ENCODE measurements around the gene BLTP2.

DNA sequence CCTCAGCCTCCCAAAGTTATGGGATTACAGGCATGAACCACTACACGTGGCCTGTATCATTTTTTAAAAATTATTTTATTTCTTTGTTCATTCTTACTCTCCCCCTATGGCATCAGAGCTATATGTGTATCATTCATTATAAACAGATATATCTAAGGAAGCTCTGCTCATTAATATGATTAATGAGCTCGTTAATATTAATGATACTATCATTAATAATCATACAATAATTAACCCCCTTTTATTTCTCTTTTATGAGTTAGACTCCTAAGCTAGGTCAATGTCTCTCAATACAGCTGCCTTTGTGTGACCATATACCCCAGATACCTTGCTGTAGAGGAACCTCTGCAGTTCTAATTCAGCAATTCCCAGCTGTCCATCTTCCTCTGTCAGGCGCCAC, 26.5 kb downstream of the BLTP2 start:
- no peak for TF ChIP-seq POLR2A (IDR thresholded peaks at IDR 0.05)
- no peak for TF ChIP-seq POLR2AphosphoS5 (IDR thresholded peaks at IDR 0.05)
- TF ChIP-seq, protein P1, sequence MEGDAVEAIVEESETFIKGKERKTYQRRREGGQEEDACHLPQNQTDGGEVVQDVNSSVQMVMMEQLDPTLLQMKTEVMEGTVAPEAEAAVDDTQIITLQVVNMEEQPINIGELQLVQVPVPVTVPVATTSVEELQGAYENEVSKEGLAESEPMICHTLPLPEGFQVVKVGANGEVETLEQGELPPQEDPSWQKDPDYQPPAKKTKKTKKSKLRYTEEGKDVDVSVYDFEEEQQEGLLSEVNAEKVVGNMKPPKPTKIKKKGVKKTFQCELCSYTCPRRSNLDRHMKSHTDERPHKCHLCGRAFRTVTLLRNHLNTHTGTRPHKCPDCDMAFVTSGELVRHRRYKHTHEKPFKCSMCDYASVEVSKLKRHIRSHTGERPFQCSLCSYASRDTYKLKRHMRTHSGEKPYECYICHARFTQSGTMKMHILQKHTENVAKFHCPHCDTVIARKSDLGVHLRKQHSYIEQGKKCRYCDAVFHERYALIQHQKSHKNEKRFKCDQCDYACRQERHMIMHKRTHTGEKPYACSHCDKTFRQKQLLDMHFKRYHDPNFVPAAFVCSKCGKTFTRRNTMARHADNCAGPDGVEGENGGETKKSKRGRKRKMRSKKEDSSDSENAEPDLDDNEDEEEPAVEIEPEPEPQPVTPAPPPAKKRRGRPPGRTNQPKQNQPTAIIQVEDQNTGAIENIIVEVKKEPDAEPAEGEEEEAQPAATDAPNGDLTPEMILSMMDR (IDR thresholded peaks at IDR 0.05) = no peak
